ENCODE measurements around the gene CAVIN2. TPM values are rescaled to one million over a fixed set of nuclear protein-coding genes. Genes with fewer than 3 reads are reported as not detected.

Gene CAVIN2
- total RNA-seq, 1 experiment from 2014 or later: not detected

- CTCF ChIA-PET: interaction anchor here (0.5 kb wide), 1 partner anchor 69 kb away, joined by 3 read pairs; no protein-coding TSS in a partner anchor
- BruUV-seq (replicated peaks): no TSS peak
- intact Hi-C loops (cut with micrococcal nuclease; ENCODE audit: unreplicated experiment): no loop called here
- Histone ChIP-seq H3K27me3 (replicated peaks; ENCODE audit: control insufficient read depth, insufficient read depth, low read length) (no peaks in the 10 kb centered on the region; the same call in 1 of the 2 replicates), H3K4me3 (ENCODE audit: low read depth, low read length) (no peak overlapping the region), H3K4me1 (peaks cover 11% of the 10 kb centered on the region; the same call in 1 of the 2 replicates), H3K9me3 (no peaks in the 10 kb centered on the region), H3K36me3 (ENCODE audit: control insufficient read depth, insufficient read depth, low read length) (no peaks in the 10 kb centered on the region)
- no peaks in the 10 kb centered on the region for H3K9me3 Mint-ChIP-seq (ENCODE audit: unreplicated experiment)
- no peak overlapping the region for H3K4me3 Mint-ChIP-seq (ENCODE audit: unreplicated experiment)
- DNase-seq: no peak
- H3K4me1 Mint-ChIP-seq (ENCODE audit: low read depth, unreplicated experiment): peaks cover 6% of the 10 kb centered on the region
- POLR2A ChIA-PET: no interaction called here
- TF ChIP-seq CTCF (IDR thresholded peaks at IDR 0.05; ENCODE audit: insufficient read depth in 1 of 2, low read depth in 1 of 2, low read length in 1 of 2, severe bottlenecking in 1 of 2, unreplicated experiment in 1 of 2): no peak
- H3K27ac Mint-ChIP-seq (ENCODE audit: unreplicated experiment): no peak overlapping the region
- no peaks in the 10 kb centered on the region for H3K36me3 Mint-ChIP-seq (ENCODE audit: insufficient read depth, unreplicated experiment)
- no peaks in the 10 kb centered on the region for H3K27me3 Mint-ChIP-seq (ENCODE audit: insufficient read depth, unreplicated experiment)
Observed at GRCh38 chr2:191848771-191849767, 2.2 kb upstream of the CAVIN2 start.

- Histone ChIP-seq H3K9me3 (no peaks in the 10 kb centered on the region), H3K27me3 (replicated peaks; ENCODE audit: control insufficient read depth, insufficient read depth, low read length) (no peaks in the 10 kb centered on the region; the same call in 1 of the 2 replicates), H3K4me3 (ENCODE audit: low read depth, low read length) (no peak overlapping the region), H3K36me3 (ENCODE audit: control insufficient read depth, insufficient read depth, low read length) (no peaks in the 10 kb centered on the region), H3K4me1 (0 out of 2 replicates have a peak, but pooled peaks cover 7% of the 10 kb centered on the region)
- ChIA-PET POLR2A (no interaction called here), CTCF (no interaction called here)
- no peak for TF ChIP-seq CTCF (IDR thresholded peaks at IDR 0.05; ENCODE audit: insufficient read depth in 1 of 2, low read depth in 1 of 2, low read length in 1 of 2, severe bottlenecking in 1 of 2, unreplicated experiment in 1 of 2)
- H3K27ac Mint-ChIP-seq (ENCODE audit: unreplicated experiment): no peak overlapping the region
- H3K36me3 Mint-ChIP-seq (ENCODE audit: insufficient read depth, unreplicated experiment): no peaks in the 10 kb centered on the region
- no peaks in the 10 kb centered on the region for H3K27me3 Mint-ChIP-seq (ENCODE audit: insufficient read depth, unreplicated experiment)
- H3K4me1 Mint-ChIP-seq (ENCODE audit: low read depth, unreplicated experiment): peaks cover 6% of the 10 kb centered on the region
- intact Hi-C loops (cut with micrococcal nuclease; ENCODE audit: unreplicated experiment): no loop called here
- no peak for DNase-seq
- no TSS peak for BruUV-seq (replicated peaks)
- no peaks in the 10 kb centered on the region for H3K9me3 Mint-ChIP-seq (ENCODE audit: unreplicated experiment)
- H3K4me3 Mint-ChIP-seq (ENCODE audit: unreplicated experiment): no peak overlapping the region
Observed at GRCh38 chr2:191847764-191848163, 876 bp upstream of the CAVIN2 start.

GRCh38 chr2:191845876-191846514, 893 bp downstream of the CAVIN2 start:
- Histone ChIP-seq H3K9me3 (no peaks in the 10 kb centered on the region), H3K27me3 (replicated peaks; ENCODE audit: control insufficient read depth, insufficient read depth, low read length) (no peaks in the 10 kb centered on the region; the same call in 1 of the 2 replicates), H3K4me1 (0 out of 2 replicates have a peak, but pooled peaks cover 7% of the 10 kb centered on the region), H3K36me3 (ENCODE audit: control insufficient read depth, insufficient read depth, low read length) (no peaks in the 10 kb centered on the region), H3K4me3 (ENCODE audit: low read depth, low read length) (no peak overlapping the region)
- Mint-ChIP-seq H3K4me1 (ENCODE audit: low read depth, unreplicated experiment) (peaks cover 6% of the 10 kb centered on the region), H3K27me3 (ENCODE audit: insufficient read depth, unreplicated experiment) (no peaks in the 10 kb centered on the region), H3K4me3 (ENCODE audit: unreplicated experiment) (no peak overlapping the region), H3K9me3 (ENCODE audit: unreplicated experiment) (no peaks in the 10 kb centered on the region), H3K36me3 (ENCODE audit: insufficient read depth, unreplicated experiment) (no peaks in the 10 kb centered on the region), H3K27ac (ENCODE audit: unreplicated experiment) (no peak overlapping the region)
- no peak for DNase-seq
- no TSS peak for BruUV-seq (replicated peaks)
- intact Hi-C loops (cut with micrococcal nuclease; ENCODE audit: unreplicated experiment): no loop called here
- no peak for TF ChIP-seq CTCF (IDR thresholded peaks at IDR 0.05; ENCODE audit: insufficient read depth in 1 of 2, low read depth in 1 of 2, low read length in 1 of 2, severe bottlenecking in 1 of 2, unreplicated experiment in 1 of 2)
- CTCF ChIA-PET: no interaction called here
- POLR2A ChIA-PET: no interaction called here
